ENCODE results near the gene STK17A.

GRCh38 chr7:43533801-43534479 lies 49.0 kb upstream of the STK17A start:
- no peak for TF ChIP-seq POLR2A (IDR thresholded peaks at IDR 0.05)
- no peak for TF ChIP-seq CTCF (IDR thresholded peaks at IDR 0.05)
